ENCODE measurements around the gene OR2AE1. TPM values are rescaled to one million over a fixed set of nuclear protein-coding genes. Genes with fewer than 3 reads are reported as not detected.

OR2AE1 gene
- total and polyA plus RNA-seq, 2 of the 4 experiments (the other 2 are of a cell fraction), result 0.17 to 0.18 TPM

- no peak overlapping the region for H2BK5ac ChIP-seq (ENCODE audit: low read depth, low read length, poor library complexity, severe bottlenecking)
- intact Hi-C loops (cut with micrococcal nuclease), result no loop called here
- H3K79me1 ChIP-seq (ENCODE audit: low read depth in 1 of 2, low read length in 2 of 2), result no peaks in the 10 kb centered on the region
- no peak overlapping the region for H2AK5ac ChIP-seq (ENCODE audit: low read depth, low read length)
- DNase-seq (no peak), ATAC-seq (ENCODE audit: low read depth) (no peak)
- ChIA-PET POLR2A (ENCODE audit: unreplicated experiment) (no interaction called here), CTCF (no interaction called here)
- no peak overlapping the region for H2BK20ac ChIP-seq (ENCODE audit: low read depth, low read length)
- no peak overlapping the region for H4K8ac ChIP-seq (ENCODE audit: low read depth in 2 of 2, low read length in 2 of 2)
- peaks cover 4% of the 10 kb centered on the region for H3K27me3 ChIP-seq (ENCODE audit: control insufficient read depth, insufficient read depth, low read length)
- H4K20me1 ChIP-seq (ENCODE audit: insufficient read depth, low read length), result no peaks in the 10 kb centered on the region
- no peak overlapping the region for H3K4me2 ChIP-seq (ENCODE audit: low read depth, low read length)
- H4K91ac ChIP-seq (ENCODE audit: insufficient read depth, low read depth, low read length), result no peak overlapping the region
- no peaks in the 10 kb centered on the region for H3K4me1 ChIP-seq (ENCODE audit: control insufficient read depth, insufficient read depth, low read length)
- H3K36me3 ChIP-seq (ENCODE audit: control insufficient read depth, insufficient read depth, low read length), result no peaks in the 10 kb centered on the region
- no peak overlapping the region for H3K23ac ChIP-seq (ENCODE audit: low read depth, low read length)
- H4K5ac ChIP-seq (ENCODE audit: low read depth, low read length), result no peak overlapping the region
- H3K9me1 ChIP-seq (ENCODE audit: insufficient read depth, low read length), result no peaks in the 10 kb centered on the region
- no peak overlapping the region for H3K56ac ChIP-seq (ENCODE audit: extremely low read depth, insufficient read depth, low read length)
- no CpG with 5 or more reads among the region's 2 CpGs for WGBS, 2 experiments (ENCODE audit: extremely low coverage in 2 of 2, insufficient read length in 1 of 2)
- H2BK15ac ChIP-seq (ENCODE audit: low read depth, low read length), result no peak overlapping the region
- no peak overlapping the region for H2BK120ac ChIP-seq (ENCODE audit: low read depth, low read length)
- H3K18ac ChIP-seq (ENCODE audit: low read depth, low read length), result no peak overlapping the region
- dilution Hi-C loops (cut with HindIII; ENCODE audit: low sequenced_read_pairs, unreplicated experiment), result no loop called here
- TF ChIP-seq RAD21 (IDR thresholded peaks at IDR 0.05; ENCODE audit: low read length) (no peak), MAFK (IDR thresholded peaks at IDR 0.05; ENCODE audit: low read depth, low read length) (no peak), RCOR1 (IDR thresholded peaks at IDR 0.05; ENCODE audit: insufficient replicate concordance, low read length) (no peak), CHD1 (IDR thresholded peaks at IDR 0.05; ENCODE audit: low read depth, low read length) (no peak), CEBPB (IDR thresholded peaks at IDR 0.05; ENCODE audit: low read depth, low read length) (no peak), ELK1 (IDR thresholded peaks at IDR 0.05; ENCODE audit: borderline replicate concordance, low read depth, low read length) (no peak), BHLHE40 (IDR thresholded peaks at IDR 0.05; ENCODE audit: low read depth, low read length) (no peak), NFE2L2 (IDR thresholded peaks at IDR 0.05; ENCODE audit: low read depth, low read length) (no peak), FOS (IDR thresholded peaks at IDR 0.05; ENCODE audit: low read depth, low read length) (no peak), USF2 (IDR thresholded peaks at IDR 0.05; ENCODE audit: low read depth, low read length) (no peak), SMC3 (IDR thresholded peaks at IDR 0.05; ENCODE audit: low read depth, low read length) (no peak), MAZ (IDR thresholded peaks at IDR 0.05; ENCODE audit: borderline replicate concordance, low read depth, low read length) (no peak), POLR2A (IDR thresholded peaks at IDR 0.05; ENCODE audit: low read depth, low read length) (no peak), CTCF (conservative IDR thresholded peaks at IDR 0.05; ENCODE audit: low read depth, low read length) (no peak), MXI1 (IDR thresholded peaks at IDR 0.05; ENCODE audit: borderline replicate concordance, low read depth, low read length) (no peak), RFX5 (IDR thresholded peaks at IDR 0.05; ENCODE audit: low read depth, low read length) (no peak)
- H3K9ac ChIP-seq (ENCODE audit: low read depth, low read length), result no peak overlapping the region
- in situ Hi-C loops (cut with MboI; ENCODE audit: low sequenced_read_pairs), result no loop called here
- no peak overlapping the region for H2AFZ ChIP-seq (replicated peaks; ENCODE audit: low read length, poor library complexity)
- no peak overlapping the region for H3K4me3 ChIP-seq (ENCODE audit: insufficient read depth, low read depth, low read length)
- no peak overlapping the region for H3K27ac ChIP-seq (ENCODE audit: insufficient read depth, low read length)
- H3K4ac ChIP-seq (ENCODE audit: low read depth, low read length), result no peak overlapping the region
- H2AK9ac ChIP-seq (replicated peaks; ENCODE audit: low read depth, low read length, poor library complexity), result no peak overlapping the region
- H3K14ac ChIP-seq (replicated peaks; ENCODE audit: low read depth, low read length), result no peak overlapping the region
- H3K9me3 ChIP-seq (ENCODE audit: control insufficient read depth, insufficient read depth, low read length), result no peaks in the 10 kb centered on the region
- BruUV-seq (replicated peaks), result no TSS peak
These were observed 42.5 kb downstream of the OR2AE1 start for GRCh38 chr7:99834382-99834781.
